AG08395 (cell line): ENCODE data around the gene SPATA13.
A peak's percentile ranks its signal among the peaks of the same experiment; 100 is the strongest.

Source experiments
- DNase-seq: peaks from one replicate; pipeline ENCODE4 v3.0.0; 2012; ENCODE audit warnings: mixed read lengths, low spot score

Gene SPATA13

DNA sequence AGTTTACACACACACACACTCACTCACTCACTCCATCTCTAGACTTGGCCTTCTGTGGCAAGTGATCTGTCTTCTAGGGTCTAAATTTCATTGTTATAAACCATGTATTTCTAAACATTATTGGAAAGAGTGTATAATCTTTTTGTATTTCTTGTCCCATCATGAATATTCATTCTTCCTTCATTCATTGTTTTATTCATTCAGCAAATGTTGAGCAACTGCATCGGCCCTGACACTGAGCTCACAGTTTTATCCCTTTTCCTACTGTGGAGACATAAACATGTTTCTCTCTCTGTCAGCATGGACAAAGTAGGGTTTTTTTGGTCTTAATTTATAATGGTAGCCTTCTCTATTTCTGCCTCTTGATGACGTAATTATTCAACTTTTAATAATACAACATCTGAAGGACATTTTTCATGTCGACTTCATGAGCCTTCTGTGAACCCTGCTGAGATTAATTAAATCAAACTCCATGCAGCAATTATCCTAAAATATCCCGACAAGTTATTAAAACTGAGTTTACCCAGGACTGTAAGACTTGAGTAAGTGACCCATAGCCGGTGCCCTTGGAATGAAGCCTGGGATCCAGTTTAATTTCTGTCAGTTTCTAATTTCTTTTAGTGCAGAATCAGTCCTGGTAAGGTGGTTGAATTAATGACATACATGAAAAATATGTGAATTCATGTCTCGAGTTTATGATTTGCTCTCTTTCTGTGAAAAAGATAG lies 7.3 kb downstream of the SPATA13 start:
- no peak for DNase-seq

DNA sequence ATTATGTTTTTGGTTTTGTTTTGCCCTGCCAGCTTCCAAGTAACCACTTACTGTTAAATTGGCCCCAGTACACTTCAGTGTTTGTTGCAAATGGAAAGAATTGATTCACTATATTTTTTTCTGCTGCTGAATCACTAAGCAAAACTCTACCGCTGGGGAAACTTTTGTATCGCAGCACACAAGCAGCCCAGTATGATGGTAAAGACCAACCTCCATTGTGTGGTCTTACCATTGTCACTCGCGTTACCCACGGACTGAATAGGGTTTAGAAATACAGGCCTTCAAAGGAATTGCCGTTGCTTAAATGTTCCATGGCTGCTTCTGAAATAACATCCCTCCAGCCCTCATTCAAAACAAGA lies 7.9 kb downstream of the SPATA13 start:
- DNase-seq: peak; percentile 51

DNA sequence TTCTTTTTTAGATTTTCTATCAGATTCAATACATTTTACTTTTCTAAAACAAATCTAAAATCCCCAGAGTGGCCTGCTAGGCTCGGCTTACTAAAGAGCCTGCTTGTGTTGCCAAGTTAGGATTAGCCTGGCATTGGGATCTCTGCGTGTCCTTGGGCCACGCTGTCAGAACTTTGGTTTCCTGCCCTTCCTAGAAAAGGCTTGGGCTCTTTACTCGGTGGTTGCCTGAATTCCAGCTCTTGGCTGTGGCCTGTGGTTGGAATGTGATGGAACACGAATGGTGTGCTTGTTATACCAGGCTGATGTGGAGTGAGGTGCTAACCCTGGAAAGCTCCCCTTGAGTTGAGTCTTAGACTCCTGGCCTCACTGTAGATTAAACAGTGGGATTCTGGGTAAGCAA lies 8.5 kb downstream of the SPATA13 start:
- DNase-seq: peak; percentile 60

DNA sequence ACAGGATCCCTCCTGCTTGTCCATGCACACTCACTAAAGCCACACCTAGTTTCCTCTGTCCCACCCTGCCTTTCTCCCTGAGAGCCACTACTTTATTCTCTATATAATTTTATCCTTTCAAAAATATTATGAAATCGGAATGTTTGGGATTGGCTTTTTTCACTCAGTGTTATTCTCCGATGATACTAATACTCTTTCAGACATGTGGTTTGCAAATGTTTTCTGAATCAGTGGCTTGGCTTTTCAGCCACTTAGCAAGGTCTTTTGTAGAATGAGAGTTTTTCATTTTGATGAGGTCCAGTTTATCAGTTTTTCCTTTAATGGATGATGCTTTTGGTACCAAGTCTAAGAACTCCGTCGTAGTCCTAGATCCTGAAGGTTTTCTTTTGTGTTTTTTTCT lies 11.6 kb downstream of the SPATA13 start:
- no peak for DNase-seq

DNA sequence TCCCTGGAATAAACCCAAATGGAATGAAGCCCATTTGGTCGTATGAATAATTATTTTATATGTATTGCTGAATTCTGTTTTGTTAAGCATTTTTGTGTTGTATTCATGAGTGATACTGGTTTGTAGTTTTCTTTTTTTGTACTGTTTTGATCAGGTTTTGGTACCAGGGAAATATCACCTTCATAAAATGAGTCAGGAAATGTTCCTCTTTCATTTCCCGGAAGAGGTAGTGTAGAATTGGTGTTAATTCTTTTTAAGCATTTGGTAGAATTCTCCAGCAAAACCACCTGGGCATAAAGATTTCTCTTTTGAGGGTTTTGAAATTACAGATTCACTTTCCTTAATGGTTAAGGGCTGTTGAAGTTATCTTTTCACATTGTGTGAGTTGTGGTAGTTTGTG lies 13.3 kb downstream of the SPATA13 start:
- no peak for DNase-seq

DNA sequence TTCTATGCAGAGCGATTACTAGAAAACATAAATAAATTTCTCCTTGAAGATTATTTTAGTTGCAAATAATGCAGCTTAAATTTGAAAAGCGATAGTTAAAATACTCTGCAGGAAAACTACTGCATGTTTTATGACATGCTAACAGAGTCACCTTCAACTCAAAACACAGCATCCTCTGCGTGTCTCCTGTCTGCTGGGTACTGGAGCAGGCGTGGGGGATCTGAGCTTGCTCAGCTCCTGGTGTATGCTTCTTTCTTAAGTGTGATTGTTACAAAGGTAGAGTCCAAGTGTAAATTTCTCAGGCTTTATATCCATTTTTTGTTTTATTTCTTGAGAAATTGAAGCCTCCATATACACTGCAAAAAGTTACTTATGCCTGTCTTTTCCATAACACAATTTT lies 15.3 kb downstream of the SPATA13 start:
- no peak for DNase-seq

DNA sequence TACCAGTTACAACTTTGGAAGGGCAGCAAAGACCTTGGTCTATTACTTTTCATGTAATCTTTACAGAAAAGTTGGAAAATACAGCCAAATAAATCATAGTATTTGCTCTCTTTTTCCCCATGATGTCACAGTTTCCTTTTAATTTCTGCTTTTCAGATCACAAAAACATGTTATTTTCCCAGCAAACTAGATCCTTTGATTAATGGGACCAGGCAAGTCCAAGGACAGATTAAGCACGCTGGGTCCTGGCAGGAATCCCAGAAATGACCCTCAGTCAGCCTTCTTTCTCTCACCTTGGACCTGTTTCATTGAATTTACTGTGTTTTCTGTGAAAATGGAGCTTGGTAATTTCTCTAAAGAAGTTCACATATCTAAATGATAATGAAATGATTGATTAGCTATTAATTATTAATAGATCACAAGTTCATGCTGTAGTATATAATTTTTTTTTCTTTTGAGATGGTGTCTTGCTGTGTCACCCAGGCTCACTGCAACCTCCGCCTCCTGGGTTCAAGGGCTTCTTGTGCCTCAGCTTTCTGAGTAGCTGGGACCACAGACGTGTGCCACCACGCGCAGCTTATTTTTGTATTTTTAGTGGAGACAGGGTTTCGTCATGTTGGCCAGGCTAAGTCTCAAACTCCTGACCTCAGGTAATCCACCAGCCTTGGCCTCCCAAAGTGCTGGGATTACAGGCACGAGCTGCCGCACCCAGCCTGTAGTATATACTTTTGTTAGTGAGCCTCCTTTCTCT lies 16.0 kb downstream of the SPATA13 start:
- no peak for DNase-seq

DNA sequence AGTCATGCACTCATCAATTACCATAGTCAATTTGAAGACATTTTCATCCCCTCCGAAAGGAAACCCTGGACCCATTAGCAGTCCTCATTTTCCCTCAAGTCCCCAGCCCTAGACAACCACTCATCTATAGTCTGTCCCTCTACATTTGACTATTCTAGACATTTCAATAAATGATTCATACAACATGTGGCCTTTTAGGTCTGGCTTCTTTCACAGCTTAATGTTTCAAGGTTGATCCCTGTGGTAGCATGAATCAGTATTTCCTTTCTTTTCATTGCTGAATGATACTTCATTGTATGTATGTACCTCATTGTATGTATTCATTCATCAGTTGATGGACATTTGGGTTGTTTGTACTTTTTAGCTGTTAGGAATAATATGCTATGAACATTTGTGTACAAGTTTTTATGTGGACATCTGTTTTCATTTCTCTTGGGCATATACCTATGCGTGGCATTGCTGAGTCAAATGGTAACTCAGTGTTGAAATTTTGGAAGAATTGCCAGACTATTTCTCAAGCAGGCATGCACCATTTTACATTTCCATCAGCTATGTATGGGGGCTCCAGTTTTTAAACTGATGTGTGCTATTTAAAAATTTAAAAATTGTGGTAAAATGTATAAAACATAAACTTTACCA lies 18.4 kb downstream of the SPATA13 start:
- no peak for DNase-seq

DNA sequence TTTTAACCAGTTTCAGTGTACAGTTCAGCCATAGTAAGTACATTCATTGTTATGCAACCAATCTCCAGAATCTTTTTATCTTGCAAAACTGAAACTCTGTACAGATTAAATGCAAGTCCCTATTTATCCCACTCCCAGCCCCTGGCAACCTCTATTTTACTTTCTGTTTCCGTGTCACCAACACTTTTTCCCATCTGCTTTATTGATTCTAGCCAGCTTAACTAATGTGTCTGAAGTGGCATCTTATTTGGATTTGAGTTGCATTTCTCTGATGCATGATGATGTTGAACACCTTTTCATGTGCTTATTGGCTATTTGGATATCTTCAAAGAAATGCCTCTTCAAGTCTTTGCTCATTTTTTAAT lies 18.9 kb downstream of the SPATA13 start:
- no peak for DNase-seq

DNA sequence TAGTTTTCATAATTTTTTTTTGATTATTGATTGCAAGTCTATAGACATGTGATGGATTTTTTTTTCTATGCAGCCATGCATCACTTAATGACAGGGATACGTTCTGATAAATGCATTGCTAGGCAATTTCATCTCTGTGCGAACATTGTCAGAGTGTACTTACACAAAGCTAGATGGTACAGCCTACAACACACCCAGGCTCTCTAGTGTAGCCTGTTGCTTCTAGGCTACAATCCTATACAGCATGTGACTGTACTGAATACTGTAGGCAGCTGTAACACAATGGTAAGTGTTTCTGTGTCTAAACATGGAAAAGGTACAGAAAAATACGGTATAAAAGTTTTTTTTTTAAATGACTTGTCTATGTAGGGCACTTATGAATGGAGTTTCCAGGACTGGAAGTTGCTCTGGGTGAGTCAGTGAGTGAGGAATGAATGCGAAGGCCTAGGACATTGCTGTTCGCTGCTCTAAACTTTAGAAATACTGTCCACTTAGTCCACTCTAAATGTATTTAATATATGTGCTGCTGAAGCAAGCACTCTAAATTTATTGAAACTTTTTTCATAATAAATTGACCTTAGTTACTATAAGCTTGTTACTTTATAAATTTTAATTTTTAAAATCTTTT lies 20.3 kb downstream of the SPATA13 start:
- no peak for DNase-seq

DNA sequence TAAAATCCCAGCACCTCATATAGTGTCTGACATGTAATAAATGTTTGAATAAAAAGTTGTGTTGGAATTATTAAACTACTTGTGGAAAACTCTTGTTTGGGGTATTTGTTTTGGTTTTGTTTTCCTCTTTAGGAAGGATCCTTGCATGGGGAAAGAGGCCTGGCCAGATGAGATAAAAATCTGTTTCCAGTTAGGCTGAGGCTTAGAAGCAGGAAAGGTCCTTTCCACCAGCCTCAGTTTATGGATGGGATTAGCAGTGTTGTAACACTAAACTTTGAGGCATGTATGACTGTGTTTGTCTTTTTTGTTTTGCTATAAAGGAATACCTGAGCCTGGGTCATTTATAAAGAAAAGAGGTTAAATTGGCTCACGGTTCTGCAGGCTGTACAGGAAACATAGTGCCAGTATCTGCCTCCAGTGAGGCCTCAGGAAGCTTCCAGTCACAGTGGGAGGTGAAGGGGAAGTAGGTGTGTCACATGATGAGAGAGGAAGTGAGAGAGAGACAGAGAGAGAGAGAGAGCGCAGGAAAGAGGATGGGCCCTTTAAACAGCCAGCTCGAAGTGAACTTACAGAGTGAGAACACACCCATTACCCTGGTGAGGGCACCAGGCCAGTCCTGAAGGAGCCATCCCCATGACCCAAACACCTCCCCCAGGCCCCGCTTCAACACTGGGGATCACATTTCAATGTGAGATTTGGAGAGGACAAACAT lies 21.6 kb downstream of the SPATA13 start:
- no peak for DNase-seq

DNA sequence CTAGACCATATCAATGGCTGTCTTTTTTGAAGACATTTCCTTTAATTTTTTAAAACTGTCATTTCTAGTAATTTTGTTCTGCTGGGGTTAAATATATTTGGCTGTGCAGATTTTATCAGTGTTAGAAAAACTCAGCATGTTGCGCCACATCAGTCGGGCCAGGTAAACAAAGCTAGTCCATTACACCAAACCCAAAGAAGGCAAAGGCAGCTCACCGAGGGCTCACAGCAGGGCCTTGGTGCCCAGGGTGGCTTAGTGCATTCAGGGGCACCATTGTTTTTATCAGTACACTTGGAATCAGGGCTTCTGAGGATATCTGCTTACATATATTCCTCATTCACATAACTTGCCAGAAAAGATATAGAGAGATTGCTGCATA lies 22.2 kb downstream of the SPATA13 start:
- DNase-seq: no peak

DNA sequence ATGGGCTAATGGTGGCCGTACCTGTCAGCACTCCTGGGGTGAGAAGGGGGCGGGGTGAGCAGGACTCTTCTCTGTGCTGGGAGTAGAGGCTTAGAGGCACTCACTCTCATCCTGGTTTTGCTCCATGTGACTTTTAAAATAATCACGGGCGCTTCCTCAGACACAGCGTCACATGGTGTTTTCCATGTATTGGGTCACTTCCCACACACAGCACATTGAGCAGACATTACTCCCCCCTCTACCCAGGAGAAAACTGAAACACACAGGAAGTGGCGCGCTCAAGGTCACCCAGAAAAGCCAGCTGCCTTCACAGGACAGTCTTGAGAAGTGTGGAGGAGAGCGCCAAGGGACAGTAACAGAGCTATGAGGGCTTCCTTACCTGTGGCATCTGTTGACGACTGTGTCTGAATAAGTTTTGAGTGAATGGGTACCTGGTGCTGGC lies 23.2 kb downstream of the SPATA13 start:
- no peak for DNase-seq

DNA sequence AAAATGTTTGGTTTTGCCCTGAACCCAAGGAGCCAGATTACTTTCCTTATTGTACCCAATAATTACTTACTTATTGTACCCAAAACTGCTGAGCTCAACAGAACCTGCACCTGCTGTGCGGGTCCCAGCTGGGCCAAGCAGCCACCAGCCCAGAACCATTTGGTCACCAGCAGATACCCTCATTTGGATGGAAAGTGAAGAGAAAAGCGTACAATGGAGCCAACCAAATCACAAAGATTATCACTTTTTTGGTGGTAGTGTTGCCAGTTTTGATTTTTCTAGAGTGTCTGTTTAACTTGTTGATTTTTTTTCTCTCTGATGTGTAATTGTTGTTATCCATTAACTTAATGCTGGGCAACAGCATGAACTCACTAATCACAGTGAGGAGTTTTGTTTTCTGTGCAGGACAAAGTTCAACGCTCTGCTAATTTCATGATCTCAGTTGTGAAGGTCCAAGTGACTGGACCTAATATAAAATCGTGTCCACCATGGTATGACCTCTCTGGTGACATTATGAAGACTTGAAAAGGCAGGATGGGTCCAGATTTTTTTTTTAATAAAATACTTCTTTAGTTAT lies 23.8 kb downstream of the SPATA13 start:
- no peak for DNase-seq

DNA sequence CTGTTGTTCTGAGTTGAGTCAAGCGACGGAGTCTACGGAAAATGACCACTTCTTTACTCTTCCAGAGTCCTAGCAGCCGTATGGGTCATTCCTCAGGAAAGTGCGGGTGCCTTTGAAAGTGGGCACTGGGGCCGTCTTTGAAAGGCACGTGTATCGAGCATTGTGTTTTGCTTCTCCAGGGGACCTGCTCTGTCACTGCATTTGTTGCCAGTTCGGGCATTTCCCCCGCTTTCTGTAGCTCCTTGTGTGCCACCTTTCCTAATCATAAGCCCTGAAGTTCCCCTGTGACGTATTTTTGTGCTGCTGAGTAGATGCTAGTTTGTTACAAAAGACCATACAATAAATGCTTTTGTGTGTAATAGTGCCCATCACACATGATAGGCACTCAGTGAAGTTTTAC lies 24.4 kb downstream of the SPATA13 start:
- no peak for DNase-seq

DNA sequence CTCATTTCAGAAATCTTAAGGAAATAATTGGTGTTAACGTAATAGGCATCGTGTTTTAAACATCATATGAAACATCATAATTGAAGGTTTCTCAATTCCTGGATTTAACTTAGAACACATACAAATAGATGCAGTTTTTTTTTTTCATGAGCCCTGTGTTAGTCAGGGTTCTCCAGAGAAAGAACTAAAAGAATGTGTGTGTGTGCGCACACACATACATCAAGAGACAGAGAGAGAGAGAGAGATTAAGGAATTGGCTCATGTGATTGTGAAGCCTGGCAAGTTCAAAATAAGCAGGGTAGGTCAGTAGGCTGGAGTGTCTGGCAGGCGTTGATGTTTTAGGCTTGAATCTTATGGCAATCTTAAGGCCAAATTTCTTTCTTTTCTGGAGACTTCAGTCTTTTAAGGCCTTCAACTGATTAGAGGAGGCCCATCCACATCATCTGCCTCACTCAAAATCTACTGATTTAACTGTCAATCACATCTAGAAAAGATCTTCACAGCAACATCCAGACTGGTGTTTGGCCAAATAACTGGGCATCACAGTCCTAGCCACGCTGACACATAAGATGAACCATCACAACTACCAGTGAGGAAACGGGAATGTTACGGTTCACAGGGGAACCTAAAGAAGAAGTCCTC lies 25.2 kb downstream of the SPATA13 start:
- DNase-seq: no peak

DNA sequence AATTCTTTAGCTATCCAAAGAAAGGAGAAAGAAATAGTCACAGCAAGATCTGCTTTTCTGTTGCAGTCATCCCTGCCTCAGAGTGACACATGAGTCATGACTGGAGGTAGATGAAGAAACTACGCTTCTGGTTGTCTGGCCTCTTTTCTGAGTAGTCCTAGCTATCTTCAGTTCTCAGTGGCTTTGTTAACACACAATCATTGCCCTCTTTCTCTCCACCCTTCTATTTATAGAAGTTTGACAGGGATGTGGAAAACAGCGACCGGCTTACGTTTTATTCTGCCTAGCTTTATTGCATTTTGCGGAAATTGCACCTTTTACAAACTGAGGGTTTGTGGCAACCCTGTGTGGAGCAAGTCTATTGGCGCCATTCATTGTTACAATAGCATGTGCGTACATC lies 26.7 kb downstream of the SPATA13 start:
- DNase-seq: no peak

DNA sequence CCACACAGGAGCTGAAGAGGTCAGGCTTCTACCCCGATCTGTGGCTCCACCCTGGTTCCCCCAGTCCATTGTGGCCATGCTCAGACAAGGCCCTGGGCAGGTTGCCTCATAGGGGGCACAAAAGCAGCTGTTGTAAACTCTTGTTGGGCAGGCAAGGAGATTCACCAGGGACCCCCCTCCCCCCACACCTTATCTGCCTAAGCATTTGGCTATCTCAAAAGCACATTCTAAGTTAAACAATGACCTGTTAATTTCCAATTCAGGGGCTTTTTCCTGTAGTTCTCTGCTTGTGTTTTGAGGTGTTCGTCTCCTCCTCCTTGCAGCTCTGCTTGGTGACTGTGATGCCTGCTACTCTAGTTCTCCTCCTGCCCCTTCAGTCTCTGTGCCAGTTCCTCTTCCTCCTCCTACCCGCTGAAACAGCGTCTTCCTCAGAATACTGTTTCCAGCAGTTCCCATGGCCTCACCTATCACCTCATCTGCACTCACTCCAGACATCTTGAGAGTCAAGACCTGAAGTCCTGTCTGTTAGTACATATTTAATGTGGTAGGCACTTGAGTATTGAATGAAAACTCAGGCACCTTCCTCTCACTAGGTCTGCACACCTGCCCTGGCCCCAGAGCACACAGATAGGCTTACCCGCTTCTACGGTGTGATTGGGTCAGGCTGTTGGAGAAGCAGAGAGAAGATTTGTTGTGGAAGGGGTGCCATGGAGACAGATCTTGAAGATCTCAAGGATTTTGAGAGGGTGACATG lies 31.7 kb downstream of the SPATA13 start:
- DNase-seq: no peak

DNA sequence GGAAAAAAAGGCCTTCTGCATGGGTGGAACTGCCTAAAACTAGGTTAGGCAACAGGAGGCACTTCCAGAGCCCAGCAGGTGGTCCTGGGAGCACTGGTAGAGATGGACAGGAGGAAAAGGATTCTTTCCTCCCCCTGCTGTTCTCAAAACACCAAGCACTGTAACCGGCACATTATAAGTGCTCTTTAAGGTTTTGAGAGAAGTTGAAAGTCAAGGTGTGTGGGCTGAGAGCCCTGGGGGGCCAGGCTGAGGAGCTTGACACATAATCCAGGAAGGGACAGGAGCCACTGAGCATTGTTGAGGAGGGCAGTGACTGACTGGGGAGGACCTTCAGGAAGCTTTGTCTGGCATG lies 32.3 kb downstream of the SPATA13 start:
- no peak for DNase-seq

DNA sequence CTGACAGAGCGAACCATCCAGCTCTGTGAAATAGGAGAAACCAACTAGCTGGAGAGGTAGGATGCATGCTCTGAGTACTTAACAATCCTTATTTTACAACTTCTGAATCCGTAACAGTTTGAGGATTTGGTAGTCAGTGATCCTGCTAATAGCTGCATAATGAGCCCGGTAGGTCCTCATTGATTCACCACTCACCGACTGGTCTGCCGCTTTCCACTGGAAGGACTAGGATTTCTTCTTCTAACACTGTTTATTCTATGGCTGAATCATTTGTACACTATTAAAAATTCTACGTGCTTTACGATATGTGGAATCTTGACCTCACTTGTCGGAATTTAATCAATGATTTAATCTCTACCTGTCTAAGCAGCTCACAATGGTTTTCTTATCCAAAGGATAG lies 33.9 kb downstream of the SPATA13 start:
- no peak for DNase-seq

DNA sequence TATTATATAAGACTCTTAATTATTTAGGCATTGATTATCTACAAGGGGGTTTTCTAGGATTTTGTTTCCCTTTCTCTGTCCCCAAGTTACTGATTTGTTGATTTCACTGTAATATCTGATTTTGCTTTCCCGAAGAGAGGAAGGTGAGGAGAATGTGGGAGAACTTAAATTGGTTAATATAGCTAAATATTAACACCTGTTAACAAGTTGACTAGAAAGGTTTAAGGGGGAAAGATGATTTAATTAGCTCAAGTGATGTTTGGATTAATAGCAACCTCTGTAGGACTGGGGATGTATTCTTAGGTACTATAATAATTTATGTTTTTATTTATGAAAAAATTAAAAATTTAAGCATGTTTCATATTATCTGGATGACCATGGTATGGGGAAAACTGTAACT lies 35.1 kb downstream of the SPATA13 start:
- DNase-seq: no peak
